CD4-positive, alpha-beta T cell treated with Interleukin-2 at 100 ng/mL for 4 hours (primary cell): ENCODE results near the gene MAPK8IP1.
"Not testable (repeated sequence)": the region's sequence is repeated elsewhere in the genome, so short reads cannot be mapped to it uniquely, and the experiment has no call there.

ENCODE experiments used
- DNase-seq: peaks from one replicate; pipeline ENCODE4 v3.0.0-alpha.2; 2020; ENCODE audit warnings: low spot score

The MAPK8IP1 gene

GRCh38 chr11:45885274-45885920 lies at the start of gene MAPK8IP1:
TSS of gene MAPK8IP1 (plus strand) at chr11:45885651. CDS start at chr11:45885821, 170 bp downstream.
- DNase-seq, result peak; percentile 50

- DNase-seq, result no peak
Measured at GRCh38 chr11:45839204-45839603, 46.2 kb upstream of the MAPK8IP1 start.

- not testable (repeated sequence) for DNase-seq
Measured at GRCh38 chr11:45840251-45840650, 45.2 kb upstream of the MAPK8IP1 start.

GRCh38 chr11:45843158-45843924 lies 42.1 kb upstream of the MAPK8IP1 start:
- DNase-seq, result peak; percentile 95

GRCh38 chr11:45844822-45845578 lies 40.5 kb upstream of the MAPK8IP1 start:
- no peak for DNase-seq

- DNase-seq, result no peak
Measured at GRCh38 chr11:45846174-45846675, 39.2 kb upstream of the MAPK8IP1 start.

- DNase-seq, result peak; percentile 98
Measured at GRCh38 chr11:45846974-45847910, 38.2 kb upstream of the MAPK8IP1 start, which contains the start of gene CRY2. TSS of gene CRY2 (plus strand) at chr11:45847475. CDS start at chr11:45847491, 16 bp downstream.

- peak; percentile 48 for DNase-seq
Measured at GRCh38 chr11:45847911-45848316, 37.5 kb upstream of the MAPK8IP1 start.

GRCh38 chr11:45848654-45849081 lies 36.8 kb upstream of the MAPK8IP1 start:
- no peak for DNase-seq

- DNase-seq, result no peak
Measured at GRCh38 chr11:45850446-45850845, 35.0 kb upstream of the MAPK8IP1 start.

- no peak for DNase-seq
Measured at GRCh38 chr11:45851228-45851627, 34.2 kb upstream of the MAPK8IP1 start.

GRCh38 chr11:45852018-45852711 lies 33.3 kb upstream of the MAPK8IP1 start:
- DNase-seq, result no peak

GRCh38 chr11:45852712-45853101 lies 32.7 kb upstream of the MAPK8IP1 start:
- DNase-seq, result no peak

- no peak for DNase-seq
Measured at GRCh38 chr11:45853332-45854219, 31.9 kb upstream of the MAPK8IP1 start.

- DNase-seq, result no peak
Measured at GRCh38 chr11:45855308-45855707, 30.1 kb upstream of the MAPK8IP1 start.

GRCh38 chr11:45856044-45856468 lies 29.4 kb upstream of the MAPK8IP1 start:
- DNase-seq, result no peak

- no peak for DNase-seq
Measured at GRCh38 chr11:45857961-45858474, 27.4 kb upstream of the MAPK8IP1 start.

GRCh38 chr11:45858751-45859398 lies 26.6 kb upstream of the MAPK8IP1 start:
- DNase-seq, result no peak

- no peak for DNase-seq
Measured at GRCh38 chr11:45859661-45860140, 25.8 kb upstream of the MAPK8IP1 start.
